Right renal cortex interstitium (tissue), 3 donors: Measurements from ENCODE around the gene PLTP. TPM values are rescaled to one million over a fixed set of nuclear protein-coding genes. Genes with fewer than 3 reads are reported as not detected.

Experiments used
- DNase-seq, 3 donors: peaks; one replicate each; pipeline ENCODE4 v3.0.0-alpha.2; 2013; ENCODE audit warnings: low read depth in 3 of 3, low spot score in 2 of 3
- polyA plus RNA-seq, 3 donors: library from polyadenylated mRNA; unstranded; fragments of 120-200 nt; gene quantifications; one replicate each; pipeline ENCODE4 v1.2.1, GENCODE V29; 2013; ENCODE audit not compliant: insufficient read length in 3 of 3

Gene PLTP
- polyA plus RNA-seq, 3 donors, result 129 to 133 (median 131) TPM

DNA sequence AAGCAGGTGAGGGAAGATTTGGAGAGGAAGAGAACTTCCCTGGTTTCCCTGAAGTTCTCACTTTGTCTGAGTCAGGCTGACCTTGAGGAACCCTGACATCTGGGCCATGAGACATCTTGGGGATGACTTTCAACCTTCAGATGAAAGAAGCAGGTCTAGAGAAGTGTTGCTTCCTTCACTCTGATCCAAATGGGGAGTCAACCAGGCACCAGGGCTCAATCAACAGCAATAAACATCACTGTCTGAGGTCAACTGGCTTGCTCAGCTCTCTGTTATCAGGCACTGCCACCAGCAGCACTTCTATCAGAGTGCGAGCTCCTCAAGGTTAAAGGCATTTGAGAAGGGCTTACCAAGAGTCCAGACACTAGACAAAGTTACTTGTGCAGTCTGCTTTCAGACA, 61.0 kb downstream of the PLTP start:
- DNase-seq, result no peak

DNA sequence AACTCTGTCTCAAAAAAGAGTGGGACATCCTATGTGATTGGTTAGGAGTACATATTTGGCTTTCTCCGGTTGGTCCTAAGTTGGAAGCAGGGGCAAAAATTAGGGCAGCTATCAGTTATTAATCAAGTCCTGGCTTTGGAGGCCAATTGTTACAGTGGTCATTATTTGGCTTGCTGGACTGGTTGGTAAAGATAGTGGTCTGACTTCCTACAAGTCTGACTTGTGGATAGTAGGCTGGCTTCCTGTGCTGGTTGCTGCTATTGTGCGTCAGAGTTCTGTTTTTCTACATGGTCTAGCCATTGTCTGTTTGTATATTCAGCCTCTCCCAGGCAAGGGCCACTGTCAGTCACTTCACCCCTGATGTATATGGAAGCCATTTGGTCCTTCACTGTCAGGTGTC, 61.7 kb downstream of the PLTP start:
- no peak for DNase-seq

DNA sequence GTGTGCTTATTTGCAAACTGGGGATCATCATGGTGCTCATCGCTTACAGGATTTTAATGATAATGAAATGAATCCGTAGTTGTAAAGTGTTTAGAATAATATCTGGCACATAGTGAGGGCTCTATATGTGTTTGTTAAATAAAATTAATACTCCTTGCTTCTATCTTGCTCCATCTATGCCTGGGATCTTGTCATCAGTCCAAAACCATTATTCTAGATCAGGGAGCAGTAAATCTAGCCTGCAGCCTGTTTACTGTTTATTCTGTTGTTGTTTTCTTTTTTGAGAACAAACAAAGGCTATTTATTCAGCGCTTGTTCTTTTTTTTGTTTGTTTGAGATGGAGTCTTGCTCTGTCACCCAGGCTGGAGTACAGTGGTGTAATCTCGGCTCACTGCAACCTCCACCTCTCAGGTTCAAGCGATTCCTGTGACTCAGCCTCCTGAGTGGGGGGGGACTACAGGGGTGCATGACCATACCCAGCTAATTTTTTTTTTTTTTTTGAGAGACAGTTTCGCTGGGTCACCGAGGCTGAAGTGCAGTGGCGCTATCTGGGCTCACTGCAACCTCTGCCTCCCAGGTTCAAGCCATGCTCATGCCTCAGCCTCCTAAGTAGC, 62.9 kb downstream of the PLTP start:
- no peak for DNase-seq

Other genes with a start within 250 kb of the PLTP start
- gene WFDC11, start 241.9 kb downstream of the PLTP start, polyA plus RNA-seq, result not detected
- not detected for gene WFDC13, start 210.1 kb downstream of the PLTP start, polyA plus RNA-seq
- not detected for gene WFDC10B, start 207.1 kb downstream of the PLTP start, polyA plus RNA-seq
- not detected for gene SPINT4, start 189.8 kb downstream of the PLTP start, polyA plus RNA-seq
- gene WFDC3, start 120.3 kb downstream of the PLTP start, polyA plus RNA-seq, result 1 to 10 TPM; 1.4 to 2.0 (median 1.9) TPM
- 10 to 100 TPM; 35.2 to 39.0 (median 35.6) TPM for gene DNTTIP1, start 120.2 kb downstream of the PLTP start, polyA plus RNA-seq
- 10 to 100 TPM; 62.5 to 67.2 (median 66.1) TPM for gene UBE2C, start 99.5 kb downstream of the PLTP start, polyA plus RNA-seq
- under 1 TPM in 2 of 3 donors, not detected in 1; 0.40 to 0.68 TPM for gene TNNC2, start 84.8 kb downstream of the PLTP start, polyA plus RNA-seq
- 10 to 100 TPM in 2 of 3 donors, 1 to 10 TPM in 1; 9.8 to 10.9 (median 10.3) TPM for gene SNX21, start 78.4 kb downstream of the PLTP start, polyA plus RNA-seq
- 10 to 100 TPM; 18.7 to 23.7 (median 20.9) TPM for gene ACOT8, start 54.8 kb downstream of the PLTP start, polyA plus RNA-seq
- 1 to 10 TPM; 5.3 to 5.8 (median 5.6) TPM for gene ZSWIM3, start 54.5 kb downstream of the PLTP start, polyA plus RNA-seq
- 10 to 100 TPM; 13.4 to 16.0 (median 14.8) TPM for gene ZSWIM1, start 30.9 kb downstream of the PLTP start, polyA plus RNA-seq
- gene SPATA25, start 24.5 kb downstream of the PLTP start, polyA plus RNA-seq, result 1 to 10 TPM; 2.0 to 3.2 (median 3.0) TPM
- 1 to 10 TPM; 4.3 to 6.0 (median 5.5) TPM for gene NEURL2, start 20.9 kb downstream of the PLTP start, polyA plus RNA-seq
- 100 to 1,000 TPM; 116 to 134 (median 118) TPM for gene CTSA, start 20.8 kb downstream of the PLTP start, polyA plus RNA-seq
- 10 to 100 TPM; 41.3 to 47.1 (median 45.2) TPM for gene PCIF1, start 22.5 kb upstream of the PLTP start, polyA plus RNA-seq
- gene ZNF335, start 60.0 kb upstream of the PLTP start, polyA plus RNA-seq, result 10 to 100 TPM; 10.2 to 10.9 (median 10.5) TPM
- under 1 TPM; 0.31 to 0.57 (median 0.54) TPM for gene MMP9, start 96.8 kb upstream of the PLTP start, polyA plus RNA-seq
- 1 to 10 TPM; 1.0 to 1.8 (median 1.2) TPM for gene SLC12A5, start 117.1 kb upstream of the PLTP start, polyA plus RNA-seq
- 10 to 100 TPM; 55.1 to 57.7 (median 57.0) TPM for gene NCOA5, start 177.8 kb upstream of the PLTP start, polyA plus RNA-seq
- gene CD40, start 206.2 kb upstream of the PLTP start, polyA plus RNA-seq, result 1 to 10 TPM; 5.8 to 6.5 (median 5.9) TPM